HepG2 (cell line): Measurements from ENCODE around the gene SH3PXD2A. TPM values are rescaled to one million over a fixed set of nuclear protein-coding genes. Genes with fewer than 3 reads are reported as not detected.

Experiments
- ATAD3A ChIP-seq: sonication (generic); formaldehyde crosslinking; IDR thresholded peaks from 2 replicates; pipeline ENCODE4 v1.4.0; 2020; ENCODE audit warnings: missing genetic modification reagents
- CEBPG ChIP-seq: IDR thresholded peaks from 2 replicates; pipeline ENCODE4 v1.6.1; 2016
- FOXK1 ChIP-seq: sonication (generic); formaldehyde crosslinking; IDR thresholded peaks from 2 replicates; pipeline ENCODE4 v1.4.0; 2020; ENCODE audit warnings: low read depth, missing genetic modification reagents, borderline replicate concordance
- NBN ChIP-seq: fragments of 450-650 bp; conservative IDR thresholded peaks from 2 replicates; pipeline ENCODE4 v1.6.1; 2017
- POLR2A ChIP-seq, 2 experiments: IDR thresholded peaks; 2 replicates each; pipeline ENCODE4 v1.6.1; 2011; ENCODE audit warnings: low read depth in 2 of 2, low read length in 2 of 2, mild to moderate bottlenecking in 1 of 2, moderate library complexity in 1 of 2; ENCODE audit not compliant: insufficient read depth in 1 of 2
- PRMT3 ChIP-seq: sonication (generic); formaldehyde crosslinking; IDR thresholded peaks from 2 replicates; pipeline ENCODE4 v1.8.1; 2022; ENCODE audit warnings: low read depth, mild to moderate bottlenecking, moderate library complexity, missing genetic modification reagents, borderline replicate concordance
- SIX4 ChIP-seq: sonication (generic); formaldehyde crosslinking; IDR thresholded peaks from 2 replicates; pipeline ENCODE4 v1.4.0; 2020; ENCODE audit warnings: missing genetic modification reagents
- SMAD1 ChIP-seq: sonication (generic); formaldehyde crosslinking; IDR thresholded peaks from 2 replicates; pipeline ENCODE4 v1.4.0; 2020; ENCODE audit warnings: missing genetic modification reagents, low read depth, mild to moderate bottlenecking, borderline replicate concordance
- TGIF2 ChIP-seq: IDR thresholded peaks from 2 replicates; pipeline ENCODE4 v1.6.1; 2016; ENCODE audit warnings: control low read depth, missing compliant biosample characterization
- ZKSCAN8 ChIP-seq: IDR thresholded peaks from 2 replicates; pipeline ENCODE4 v1.6.1; 2016; ENCODE audit warnings: borderline replicate concordance, missing genetic modification reagents, missing compliant biosample characterization
- ZMYM2 ChIP-seq: sonication (generic); formaldehyde crosslinking; IDR thresholded peaks from 2 replicates; pipeline ENCODE4 v1.8.0; 2022; ENCODE audit warnings: mild to moderate bottlenecking, missing genetic modification reagents
- ZNF253 ChIP-seq: sonication (generic); formaldehyde crosslinking; IDR thresholded peaks from 2 replicates; pipeline ENCODE4 v1.8.0; 2022; ENCODE audit warnings: mild to moderate bottlenecking, missing genetic modification reagents, borderline replicate concordance
- ZNF331 ChIP-seq: sonication (generic); formaldehyde crosslinking; IDR thresholded peaks from 2 replicates; pipeline ENCODE4 v1.4.0; 2020; ENCODE audit warnings: missing genetic modification reagents
- ZNF530 ChIP-seq: sonication (generic); formaldehyde crosslinking; IDR thresholded peaks from 2 replicates; pipeline ENCODE4 v1.5.0; 2020; ENCODE audit warnings: low read depth, mild to moderate bottlenecking, missing genetic modification reagents
- ZNF792 ChIP-seq: IDR thresholded peaks from 2 replicates; pipeline ENCODE4 v1.6.1; 2016
- ZSCAN20 ChIP-seq: sonication (generic); formaldehyde crosslinking; IDR thresholded peaks from 2 replicates; pipeline ENCODE4 v1.4.0; 2020; ENCODE audit warnings: missing genetic modification reagents, mild to moderate bottlenecking, borderline replicate concordance
- polyA plus RNA-seq, 8 experiments: library from polyadenylated mRNA; depleted of rRNA in 3 of 8; stranded (reverse) in 7 of 8; unstranded in 1 of 8; fragments of >200 nt; fragmentation: Illumina TruSeq in 4 of 8; extraction: Trizol in 4 of 8; gene quantifications; 2 replicates each; pipeline versions ENCODE4 v1.2.1 to v1.2.3, GENCODE V29; 2011 to 2016; ENCODE audit warnings: low read depth in 4 of 8, missing spikeins in 1 of 8, mixed read lengths in 1 of 8; ENCODE audit not compliant: insufficient read depth in 1 of 8
- total RNA-seq, 5 experiments: library from RNA; depleted of rRNA; stranded (reverse); fragments of >200 nt; fragmentation: Illumina TruSeq; extraction: Trizol; gene quantifications; 2 replicates each; pipeline ENCODE4 v1.2.3, GENCODE V29; 2016; ENCODE audit warnings: low read depth in 1 of 5
- TF ChIP-seq, protein P1 (sequence below): sonication (generic); formaldehyde crosslinking; IDR thresholded peaks from 2 replicates; pipeline ENCODE4 v1.8.0; 2022; ENCODE audit warnings: mild to moderate bottlenecking, missing genetic modification reagents; ENCODE audit not compliant: insufficient replicate concordance
- TF ChIP-seq, protein P2 (sequence below): sonication (generic); formaldehyde crosslinking; IDR thresholded peaks from 2 replicates; pipeline ENCODE4 v1.5.1; 2020; ENCODE audit warnings: mild to moderate bottlenecking, missing genetic modification reagents, moderate library complexity

SH3PXD2A gene
- total and polyA plus RNA-seq, 2 of the 13 experiments (the other 11 are each of a cell fraction or from before 2014, with no cell fraction given), result 11.1 to 11.3 TPM

DNA sequence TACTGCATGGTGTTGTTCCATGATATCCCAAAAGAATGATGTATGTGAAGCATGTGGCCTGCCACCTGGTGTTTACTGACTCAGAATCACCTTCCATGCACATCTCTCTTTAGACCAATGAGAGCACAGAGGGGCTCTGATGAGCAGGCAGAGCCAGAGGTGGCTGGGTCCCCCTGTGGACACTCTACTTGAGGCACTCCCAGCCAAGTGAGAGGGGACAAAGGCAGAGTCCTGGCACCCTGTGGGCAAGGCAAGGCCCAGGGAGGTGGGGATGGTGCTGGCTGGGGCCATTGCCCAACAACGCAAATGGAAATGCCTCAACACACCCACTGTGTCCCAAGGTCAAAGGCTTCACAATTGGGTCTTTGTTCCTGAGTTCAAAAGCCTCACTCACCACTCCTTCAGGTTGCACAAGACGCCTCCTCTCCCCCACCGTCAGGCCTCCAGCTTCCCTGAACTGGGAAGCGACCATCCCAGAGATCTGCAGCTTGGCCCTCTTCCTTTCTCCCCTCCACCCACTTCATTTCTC, 197.3 kb downstream of the SH3PXD2A start (continued):
- TF ChIP-seq, protein P1, sequence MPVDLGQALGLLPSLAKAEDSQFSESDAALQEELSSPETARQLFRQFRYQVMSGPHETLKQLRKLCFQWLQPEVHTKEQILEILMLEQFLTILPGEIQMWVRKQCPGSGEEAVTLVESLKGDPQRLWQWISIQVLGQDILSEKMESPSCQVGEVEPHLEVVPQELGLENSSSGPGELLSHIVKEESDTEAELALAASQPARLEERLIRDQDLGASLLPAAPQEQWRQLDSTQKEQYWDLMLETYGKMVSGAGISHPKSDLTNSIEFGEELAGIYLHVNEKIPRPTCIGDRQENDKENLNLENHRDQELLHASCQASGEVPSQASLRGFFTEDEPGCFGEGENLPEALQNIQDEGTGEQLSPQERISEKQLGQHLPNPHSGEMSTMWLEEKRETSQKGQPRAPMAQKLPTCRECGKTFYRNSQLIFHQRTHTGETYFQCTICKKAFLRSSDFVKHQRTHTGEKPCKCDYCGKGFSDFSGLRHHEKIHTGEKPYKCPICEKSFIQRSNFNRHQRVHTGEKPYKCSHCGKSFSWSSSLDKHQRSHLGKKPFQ (CRISPR knock-in tag), result no peak
- TF ChIP-seq ZSCAN20 (CRISPR knock-in tag) (no peak), TGIF2 (CRISPR knock-in tag) (peak; percentile 63; the same call in 1 of the 2 replicates), POLR2A (IDR thresholded peaks at IDR 0.05; ENCODE audit: insufficient read depth in 1 of 2, low read depth in 2 of 2, low read length in 2 of 2) (peak; percentile 37 to 54; a peak in 2 of 4 replicates), NBN (no peak), PRMT3 (0 out of 2 replicates have a peak, but pooled peaks have one; percentile 52), ZKSCAN8 (CRISPR knock-in tag) (0 out of 2 replicates have a peak, but pooled peaks have one; percentile 12), CEBPG (CRISPR knock-in tag) (peak; percentile 93), ZNF331 (peak; percentile 50; the same call in 1 of the 2 replicates), SMAD1 (0 out of 2 replicates have a peak, but pooled peaks have one; percentile 24), ATAD3A (no peak), ZNF792 (CRISPR knock-in tag) (0 out of 2 replicates have a peak, but pooled peaks have one; percentile 52), FOXK1 (CRISPR knock-in tag) (peak; percentile 33; the same call in 1 of the 2 replicates), ZMYM2 (peak; percentile 35; the same call in 1 of the 2 replicates), SIX4 (CRISPR knock-in tag) (peak; percentile 16; the same call in 1 of the 2 replicates), ZNF253 (CRISPR knock-in tag) (no peak), ZNF530 (CRISPR knock-in tag) (0 out of 2 replicates have a peak, but pooled peaks have one; percentile 61)
- TF ChIP-seq, protein P2, sequence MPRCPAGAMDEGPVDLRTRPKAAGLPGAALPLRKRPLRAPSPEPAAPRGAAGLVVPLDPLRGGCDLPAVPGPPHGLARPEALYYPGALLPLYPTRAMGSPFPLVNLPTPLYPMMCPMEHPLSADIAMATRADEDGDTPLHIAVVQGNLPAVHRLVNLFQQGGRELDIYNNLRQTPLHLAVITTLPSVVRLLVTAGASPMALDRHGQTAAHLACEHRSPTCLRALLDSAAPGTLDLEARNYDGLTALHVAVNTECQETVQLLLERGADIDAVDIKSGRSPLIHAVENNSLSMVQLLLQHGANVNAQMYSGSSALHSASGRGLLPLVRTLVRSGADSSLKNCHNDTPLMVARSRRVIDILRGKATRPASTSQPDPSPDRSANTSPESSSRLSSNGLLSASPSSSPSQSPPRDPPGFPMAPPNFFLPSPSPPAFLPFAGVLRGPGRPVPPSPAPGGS (CRISPR knock-in tag), result no peak
